NCI-H146 treated with DMSO at 0.1 percent for 48 hours (cell line): ENCODE results near the gene CPNE7.
"Not testable (repeated sequence)": the region's sequence is repeated elsewhere in the genome, so short reads cannot be mapped to it uniquely, and the experiment has no call there.

ENCODE experiments used
- DNase-seq: peaks from one replicate; lab custom pipeline; 2025; ENCODE audit not compliant: unreplicated experiment; lab: John Stamatoyannopoulos, UW

The CPNE7 gene

DNA sequence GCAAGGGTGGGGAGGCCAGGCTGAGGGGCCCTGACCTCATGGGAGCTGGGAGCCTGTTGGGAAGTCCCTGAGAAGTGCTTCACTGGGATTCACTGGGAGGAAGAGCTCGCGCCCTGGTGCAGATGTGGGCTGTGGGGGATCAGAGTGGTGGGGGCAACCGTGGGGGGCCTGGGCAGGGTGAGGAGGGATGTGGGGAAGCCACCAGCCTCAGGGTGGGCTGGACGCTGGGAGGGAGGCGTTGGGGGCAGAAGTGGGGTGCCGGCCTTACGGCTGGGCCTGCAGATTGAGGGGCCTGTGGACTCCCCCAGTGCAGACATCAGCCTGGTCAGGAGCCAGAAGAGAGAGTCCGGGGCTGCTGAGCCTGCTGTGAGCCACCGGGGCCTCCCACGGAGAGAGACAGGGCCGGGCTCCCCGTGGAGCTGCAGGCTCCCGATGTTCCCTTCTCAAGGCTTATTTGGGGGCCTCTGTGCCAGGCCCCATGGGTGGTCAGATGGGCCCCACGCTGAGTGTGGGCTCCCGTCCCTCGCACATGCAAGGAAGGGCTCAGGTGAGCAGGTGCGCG is 45.7 kb downstream of the CPNE7 start:
- no peak for DNase-seq

DNA sequence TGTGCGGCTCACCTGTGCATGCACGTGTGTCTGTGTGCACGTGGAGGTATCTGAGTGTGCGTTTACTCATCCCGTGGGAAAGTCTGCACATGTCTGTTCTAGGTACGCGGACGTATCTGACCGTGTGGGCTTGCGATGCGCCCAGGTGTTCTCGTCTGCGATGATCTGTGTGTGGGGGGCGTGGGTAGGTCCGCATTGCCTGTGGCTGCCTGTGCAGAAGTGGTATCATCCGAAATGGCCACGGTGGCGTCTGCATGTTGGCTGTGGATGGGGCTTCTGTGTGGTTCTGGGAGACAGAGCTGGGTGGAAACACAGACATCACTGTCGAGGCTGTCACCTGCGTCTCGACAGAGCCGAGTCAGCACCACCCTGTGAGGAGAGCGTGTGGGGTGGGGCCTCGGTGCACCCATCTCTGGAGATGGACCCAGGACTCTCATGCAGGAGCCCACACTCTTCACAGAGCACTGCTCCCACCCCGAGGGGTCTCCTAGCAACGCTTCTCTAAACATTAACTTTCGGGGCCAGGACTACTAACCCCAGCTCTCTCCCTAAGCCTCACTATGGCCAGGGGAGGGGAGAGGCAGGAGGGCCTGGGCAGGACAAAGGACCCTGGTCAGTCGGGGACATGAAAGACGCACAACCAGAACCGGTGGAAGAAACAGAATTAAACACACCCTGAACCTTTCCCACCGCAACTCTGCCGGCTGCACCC is 46.3 kb downstream of the CPNE7 start:
- DNase-seq = no peak

DNA sequence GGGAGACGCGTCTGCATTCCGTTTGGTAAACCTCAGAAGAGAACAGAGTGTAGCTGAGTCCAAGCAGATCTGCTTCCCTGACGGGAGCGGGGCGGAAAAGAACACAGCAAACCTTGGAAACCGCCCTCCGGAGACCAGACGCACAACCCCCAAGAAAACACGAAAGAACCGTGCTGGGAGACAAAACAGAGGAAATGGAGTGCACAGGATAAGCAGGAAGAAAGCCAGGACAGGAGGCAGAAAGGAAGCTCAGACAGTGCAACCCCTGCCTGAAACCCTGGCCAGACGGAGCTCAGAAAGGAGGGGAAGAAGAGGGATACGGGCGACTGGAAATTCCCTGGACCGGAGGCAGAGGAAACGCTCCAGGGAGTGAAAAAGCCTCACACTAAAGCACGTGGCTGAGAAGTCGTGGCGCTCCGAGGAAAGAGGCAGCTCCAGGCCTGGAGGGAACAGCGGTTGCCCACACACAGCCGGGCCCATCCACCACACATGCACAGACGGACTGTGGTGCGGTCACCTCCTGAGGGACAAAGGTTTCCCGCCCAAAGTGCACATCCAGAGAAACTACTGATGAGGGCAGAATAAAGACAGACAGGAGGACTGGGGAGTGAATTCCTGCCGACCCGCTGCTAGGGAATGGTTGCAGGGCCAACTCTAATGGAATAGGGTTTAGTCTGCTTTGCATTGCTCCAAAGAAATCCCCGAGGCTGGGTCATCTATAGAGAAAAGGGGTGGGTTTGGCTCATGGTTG is 48.1 kb downstream of the CPNE7 start:
- no peak for DNase-seq

DNA sequence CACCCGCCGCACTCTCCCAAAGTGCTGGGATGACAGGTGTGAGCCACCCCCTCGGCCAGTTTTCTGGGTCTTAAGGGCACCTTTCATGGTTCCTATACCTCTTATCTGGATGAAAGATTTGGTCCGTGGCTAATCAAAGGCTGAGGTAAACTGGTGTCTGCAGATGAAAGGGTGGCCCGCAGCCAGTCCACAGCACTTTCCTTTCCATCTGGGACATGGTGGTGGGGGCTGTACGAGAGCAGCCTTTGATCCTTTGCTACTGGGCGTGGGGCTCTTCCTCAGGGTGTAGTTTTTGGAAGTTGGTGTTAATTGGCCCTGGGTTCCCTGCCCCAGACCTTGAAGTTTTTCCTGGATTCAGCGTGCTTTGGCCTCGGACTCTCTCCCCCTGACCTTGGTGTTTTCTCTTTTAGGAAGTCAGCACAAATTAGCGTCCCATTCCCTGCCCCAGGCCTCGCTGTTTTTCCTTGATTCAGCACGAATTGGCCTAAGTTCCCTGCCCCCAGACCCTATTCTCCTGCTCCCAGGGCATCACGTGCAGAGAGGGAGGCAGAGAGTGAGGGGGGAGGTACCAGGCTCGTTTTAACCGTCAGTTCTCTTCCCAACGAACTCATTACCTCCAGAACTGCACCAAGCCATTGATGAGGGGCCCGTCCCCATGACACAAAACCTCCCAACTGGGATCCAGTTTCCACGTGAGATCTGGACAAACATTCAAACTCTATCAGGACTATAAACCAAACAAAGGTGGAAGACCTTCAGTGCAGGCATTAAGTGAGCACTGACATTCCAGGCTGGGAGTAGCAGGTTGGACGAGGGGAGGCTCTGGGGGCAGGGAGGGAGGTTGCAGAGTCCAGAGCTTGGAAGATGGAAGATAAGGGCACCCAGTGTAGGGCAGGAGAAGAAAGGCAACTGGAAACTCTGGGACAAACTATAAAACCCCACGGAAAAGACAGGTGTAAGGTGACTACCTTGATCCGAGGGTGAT is 49.5 kb downstream of the CPNE7 start:
- DNase-seq = no peak

GRCh38 chr16:89629827-89630610 is 54.5 kb downstream of the CPNE7 start:
- no peak for DNase-seq

DNA sequence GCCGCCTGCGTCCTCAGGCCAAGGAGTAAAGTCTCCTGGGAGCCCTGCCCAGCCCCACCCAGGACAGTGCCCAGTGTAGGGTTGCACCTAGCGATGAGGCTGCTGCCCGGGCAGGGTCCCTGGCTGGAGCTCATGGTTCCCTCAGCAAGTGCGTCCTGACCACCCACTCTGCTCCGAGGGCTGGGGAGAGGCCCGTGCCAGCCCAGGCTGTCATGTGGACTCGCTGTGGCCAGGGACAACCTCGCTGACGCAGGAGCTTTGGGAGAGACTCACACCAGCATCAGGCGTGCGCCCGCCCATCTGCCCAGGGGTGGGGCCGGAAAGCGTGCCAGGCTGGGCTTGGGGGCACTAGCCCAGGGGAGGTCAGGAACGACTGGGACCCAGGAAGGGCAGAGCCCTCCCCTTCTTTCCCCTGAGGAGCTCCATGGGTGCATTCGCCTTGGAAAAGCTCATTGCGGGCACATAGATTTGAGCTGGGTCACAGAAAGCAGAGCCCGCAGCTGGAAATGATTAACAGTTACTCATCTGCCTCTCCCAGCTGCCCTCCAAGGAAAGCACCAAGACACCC is 57.6 kb downstream of the CPNE7 start:
- no peak for DNase-seq

DNA sequence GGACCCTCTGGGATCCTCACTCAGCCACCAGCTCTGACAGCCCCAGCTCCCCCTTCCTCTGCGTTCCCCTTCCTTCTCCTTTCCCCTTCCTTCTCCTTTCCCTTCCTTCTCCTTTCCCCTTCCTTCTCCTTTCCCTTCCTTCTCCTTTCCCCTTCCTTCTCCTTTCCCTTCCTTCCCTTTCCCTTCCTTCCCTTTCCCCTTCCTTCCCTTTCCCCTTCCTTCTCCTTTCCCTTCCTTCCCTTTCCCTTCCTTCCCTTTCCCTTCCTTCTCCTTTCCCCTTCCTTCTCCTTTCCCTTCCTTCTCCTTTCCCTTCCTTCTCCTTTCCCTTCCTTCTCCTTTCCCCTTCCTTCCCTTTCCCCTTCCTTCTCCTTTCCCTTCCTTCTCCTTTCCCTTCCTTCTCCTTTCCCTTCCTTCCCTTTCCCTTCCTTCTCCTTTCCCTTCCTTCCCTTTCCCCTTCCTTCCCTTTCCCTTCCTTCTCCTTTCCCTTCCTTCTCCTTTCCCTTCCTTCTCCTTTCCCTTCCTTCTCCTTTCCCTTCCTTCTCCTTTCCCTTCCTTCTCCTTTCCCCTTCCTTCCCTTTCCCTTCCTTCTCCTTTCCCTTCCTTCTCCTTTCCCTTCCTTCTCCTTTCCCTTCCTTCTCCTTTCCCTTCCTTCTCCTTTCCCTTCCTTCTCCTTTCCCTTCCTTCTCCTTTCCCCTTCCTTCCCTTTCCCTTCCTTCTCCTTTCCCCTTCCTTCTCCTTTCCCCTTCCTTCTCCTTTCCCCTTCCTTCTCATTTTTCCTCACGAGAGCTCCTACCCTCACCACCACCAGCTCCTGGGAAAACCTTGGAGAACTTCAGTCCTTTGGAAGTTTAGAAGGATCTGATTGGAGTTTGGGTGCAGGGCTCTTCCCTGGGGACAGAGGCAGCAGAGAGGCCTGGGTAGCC is 59.2 kb downstream of the CPNE7 start:
- not testable (repeated sequence) for DNase-seq

DNA sequence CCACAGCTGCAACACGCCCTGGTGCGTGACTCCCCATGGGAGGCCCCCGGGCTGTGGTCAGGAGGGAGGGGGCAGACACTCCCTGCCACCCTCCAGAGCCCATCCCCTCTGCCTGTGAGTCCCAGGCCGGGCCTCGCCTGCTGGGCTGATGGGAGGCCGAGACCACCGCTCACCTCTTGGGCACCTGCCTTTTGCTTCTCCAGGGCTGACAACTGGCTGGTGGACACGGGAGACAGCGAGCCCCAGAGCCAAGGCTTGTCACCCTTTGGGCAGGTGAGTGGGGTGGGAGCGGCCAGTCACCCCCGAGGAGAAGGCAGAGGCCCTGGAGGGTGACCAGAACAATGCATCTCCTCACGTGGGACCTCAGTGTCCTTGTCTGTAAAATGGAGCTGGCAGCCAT is 61.1 kb downstream of the CPNE7 start:
- DNase-seq = no peak

GRCh38 chr16:89637379-89637778 is 61.8 kb downstream of the CPNE7 start:
- no peak for DNase-seq

- DNase-seq = no peak
Observed at GRCh38 chr16:89638455-89638854, 62.9 kb downstream of the CPNE7 start.

- no peak for DNase-seq
Observed at GRCh38 chr16:89639385-89639784, 63.8 kb downstream of the CPNE7 start.

DNA sequence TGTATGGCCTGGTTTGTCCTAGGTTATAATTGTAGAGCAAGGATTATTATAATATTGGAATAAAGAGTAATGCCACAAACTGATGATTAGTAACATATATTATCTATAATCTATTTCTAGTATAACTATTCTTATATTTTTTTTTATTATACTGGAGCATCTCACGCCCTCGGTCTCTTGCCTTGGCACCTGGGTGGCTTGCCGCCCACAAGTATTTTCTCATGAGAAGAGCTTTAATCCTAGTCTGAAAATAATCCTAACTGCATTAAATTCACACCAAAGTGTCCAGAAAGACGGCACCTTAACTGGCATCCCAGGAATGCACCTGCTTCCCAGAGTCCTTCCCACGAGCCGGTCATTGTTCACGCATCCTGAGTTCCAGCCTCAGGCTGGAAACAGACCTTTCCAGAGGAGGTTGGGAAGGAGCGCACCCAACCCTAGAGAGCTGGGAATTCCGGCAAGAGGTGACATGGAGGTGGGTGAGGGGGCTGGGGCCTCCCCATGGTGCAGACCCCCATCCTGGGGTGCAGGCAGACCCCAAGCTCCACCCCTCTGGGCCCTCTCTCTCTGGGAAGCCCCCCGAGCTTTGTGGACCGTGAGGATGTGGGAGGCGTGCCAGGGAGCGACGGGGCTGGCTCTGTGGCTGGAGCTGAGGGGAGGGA is 66.0 kb downstream of the CPNE7 start:
- DNase-seq = no peak

DNA sequence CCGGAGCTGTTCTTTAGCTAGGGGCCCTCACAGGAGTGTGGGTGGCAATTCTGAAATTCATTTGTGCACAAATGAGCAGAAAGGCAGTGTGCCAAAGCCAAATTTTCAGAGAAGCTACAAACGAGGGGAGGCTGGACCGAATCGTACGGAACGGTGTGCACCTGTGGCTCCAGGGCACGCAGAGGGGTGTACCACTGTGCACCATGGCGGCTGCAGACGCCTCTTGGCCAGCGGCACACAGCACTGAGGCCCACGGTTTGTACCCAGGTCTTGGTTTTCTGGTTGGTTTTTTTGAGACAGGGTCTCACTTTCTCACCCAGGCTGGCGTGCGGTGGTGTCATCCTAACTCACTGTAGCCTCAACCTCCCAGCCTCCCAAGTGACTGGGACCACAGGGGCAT is 67.0 kb downstream of the CPNE7 start:
- no peak for DNase-seq

GRCh38 chr16:89643769-89644300 is 68.3 kb downstream of the CPNE7 start:
- no peak for DNase-seq

- no peak for DNase-seq
Observed at GRCh38 chr16:89645122-89645521, 69.6 kb downstream of the CPNE7 start.

- DNase-seq = no peak
Observed at GRCh38 chr16:89646270-89646669, 70.7 kb downstream of the CPNE7 start.
